ENCODE results near the gene TFR2. TPM values are rescaled to one million over a fixed set of nuclear protein-coding genes. Genes with fewer than 3 reads are reported as not detected.

Gene TFR2
- total and polyA plus RNA-seq, 2 of the 13 experiments (the other 11 are each of a cell fraction or from before 2014, with no cell fraction given): 36.9 to 64.2 TPM

- TF ChIP-seq THAP8 (CRISPR knock-in tag; IDR thresholded peaks at IDR 0.05; ENCODE audit: borderline replicate concordance) (peak; percentile 39; the same call in 1 of the 2 replicates), TEAD3 (CRISPR knock-in tag; optimal IDR thresholded peaks at IDR 0.05; ENCODE audit: borderline replicate concordance) (peak; percentile 87), ZNF891 (CRISPR knock-in tag; IDR thresholded peaks at IDR 0.05) (peak; percentile 73; the same call in 1 of the 2 replicates), RBM39 (IDR thresholded peaks at IDR 0.05; ENCODE audit: low read depth, low read length, poor library complexity, severe bottlenecking) (no peak), ZNF609 (CRISPR knock-in tag; IDR thresholded peaks at IDR 0.05; ENCODE audit: borderline replicate concordance) (peak; percentile 10; the same call in 1 of the 2 replicates), ZNF839 (CRISPR knock-in tag; IDR thresholded peaks at IDR 0.05; ENCODE audit: borderline replicate concordance) (no peak), ZNF234 (CRISPR knock-in tag; conservative IDR thresholded peaks at IDR 0.05) (no peak), MYPOP (CRISPR knock-in tag; IDR thresholded peaks at IDR 0.05) (peak; percentile 60; the same call in 1 of the 2 replicates), NR1H2 (CRISPR knock-in tag; IDR thresholded peaks at IDR 0.05; ENCODE audit: borderline replicate concordance, low read depth) (no peak), RCOR2 (CRISPR knock-in tag; IDR thresholded peaks at IDR 0.05) (no peak), NFKBIZ (CRISPR knock-in tag; IDR thresholded peaks at IDR 0.05) (peak; percentile 54), CREM (IDR thresholded peaks at IDR 0.05) (peak; percentile 45), CREM (CRISPR knock-in tag; IDR thresholded peaks at IDR 0.05) (peak; percentile 31; the same call in 1 of the 2 replicates), ZNF232 (CRISPR knock-in tag; IDR thresholded peaks at IDR 0.05; ENCODE audit: borderline replicate concordance) (no peak), HOXA7 (CRISPR knock-in tag; IDR thresholded peaks at IDR 0.05) (no peak), ZNF782 (CRISPR knock-in tag; IDR thresholded peaks at IDR 0.05; ENCODE audit: borderline replicate concordance) (no peak; the same call in 1 of the 2 replicates), ZNF317 (CRISPR knock-in tag; IDR thresholded peaks at IDR 0.05) (0 out of 2 replicates have a peak, but pooled peaks have one; percentile 71), IKZF1 (IDR thresholded peaks at IDR 0.05) (no peak), TBX2 (CRISPR knock-in tag; IDR thresholded peaks at IDR 0.05; ENCODE audit: borderline replicate concordance) (0 out of 2 replicates have a peak, but pooled peaks have one; percentile 49), BRD4 (CRISPR knock-in tag; IDR thresholded peaks at IDR 0.05) (no peak), HIVEP1 (CRISPR knock-in tag; IDR thresholded peaks at IDR 0.05) (peak; percentile 36; the same call in 1 of the 2 replicates), SIN3A (IDR thresholded peaks at IDR 0.05; ENCODE audit: borderline replicate concordance, low read depth, low read length) (peak; percentile 36; the same call in 1 of the 2 replicates)
Observed at GRCh38 chr7:100673302-100673941, 32.1 kb upstream of the TFR2 start, which contains the start of gene GNB2 (continued).
